ENCODE data around the gene SMOC2.

SMOC2 gene

GRCh38 chr6:168415098-168415992 lies 25.6 kb upstream of the SMOC2 start:
- DNase-seq (ENCODE audit: low read depth): no peak

- DNase-seq (ENCODE audit: low read depth): no peak
Measured at GRCh38 chr6:168415993-168416530, 24.9 kb upstream of the SMOC2 start.

GRCh38 chr6:168416531-168416930 lies 24.5 kb upstream of the SMOC2 start:
- DNase-seq (ENCODE audit: low read depth): no peak

- DNase-seq (ENCODE audit: low read depth): no peak
Measured at GRCh38 chr6:168417191-168417590, 23.8 kb upstream of the SMOC2 start.

GRCh38 chr6:168417679-168418557 lies 23.1 kb upstream of the SMOC2 start:
- no peak for DNase-seq (ENCODE audit: low read depth)

- DNase-seq (ENCODE audit: low read depth): no peak
Measured at GRCh38 chr6:168418711-168419121, 22.3 kb upstream of the SMOC2 start.

GRCh38 chr6:168419569-168419968 lies 21.4 kb upstream of the SMOC2 start:
- DNase-seq (ENCODE audit: low read depth): no peak

GRCh38 chr6:168420084-168420483 lies 20.9 kb upstream of the SMOC2 start:
- no peak for DNase-seq (ENCODE audit: low read depth)

GRCh38 chr6:168420706-168421105 lies 20.3 kb upstream of the SMOC2 start:
- DNase-seq (ENCODE audit: low read depth): no peak

GRCh38 chr6:168427184-168427583 lies 13.8 kb upstream of the SMOC2 start:
- DNase-seq (ENCODE audit: low read depth): no peak

- no peak for DNase-seq (ENCODE audit: low read depth)
Measured at GRCh38 chr6:168428052-168428826, 12.7 kb upstream of the SMOC2 start.

- no peak for DNase-seq (ENCODE audit: low read depth)
Measured at GRCh38 chr6:168428863-168429262, 12.1 kb upstream of the SMOC2 start.

GRCh38 chr6:168432196-168432595 lies 8.8 kb upstream of the SMOC2 start:
- no peak for DNase-seq (ENCODE audit: low read depth)

- DNase-seq (ENCODE audit: low read depth): no peak
Measured at GRCh38 chr6:168433898-168434297, 7.1 kb upstream of the SMOC2 start.

GRCh38 chr6:168434505-168434904 lies 6.5 kb upstream of the SMOC2 start:
- DNase-seq (ENCODE audit: low read depth): no peak

- no peak for DNase-seq (ENCODE audit: low read depth)
Measured at GRCh38 chr6:168437751-168438150, 3.2 kb upstream of the SMOC2 start.

GRCh38 chr6:168438783-168439520 lies 2.0 kb upstream of the SMOC2 start:
- DNase-seq (ENCODE audit: low read depth): no peak

- no peak for DNase-seq (ENCODE audit: low read depth)
Measured at GRCh38 chr6:168439794-168440450, 1.1 kb upstream of the SMOC2 start.

- no peak for DNase-seq (ENCODE audit: low read depth)
Measured at GRCh38 chr6:168441434-168442391, 729 bp downstream of the SMOC2 start.
